T47D (cell line): ENCODE measurements around the gene HUNK.

Experiments
- DNase-seq, 2 experiments: peaks; one replicate each; pipeline versions ENCODE4 v3.0.0 to v3.0.0-alpha.2; 2011 to 2012; ENCODE audit warnings: low read depth in 1 of 2, low spot score in 1 of 2
- JUND ChIP-seq: IDR thresholded peaks from 2 replicates; pipeline ENCODE4 v1.6.1; 2012; ENCODE audit warnings: low read depth
- in situ Hi-C: cut with HindIII; loops from 2 replicates; pipeline ENCODE4 v1.10.0; 2016; ENCODE audit warnings: low sequenced_read_pairs, low pct_unique_long_range_greater_than_20kb

Gene HUNK

GRCh38 chr21:31920275-31920674 lies 47.5 kb downstream of the HUNK start:
- in situ Hi-C loops, result no loop called here
- no peak for DNase-seq
- TF ChIP-seq JUND, result no peak

- in situ Hi-C loops, result no loop called here
- no peak for TF ChIP-seq JUND
- DNase-seq, result no peak
These were observed 48.3 kb downstream of the HUNK start for GRCh38 chr21:31921079-31921478.

GRCh38 chr21:31922881-31923280 lies 50.1 kb downstream of the HUNK start:
- in situ Hi-C loops, result no loop called here
- DNase-seq, result no peak
- TF ChIP-seq JUND, result no peak

DNA sequence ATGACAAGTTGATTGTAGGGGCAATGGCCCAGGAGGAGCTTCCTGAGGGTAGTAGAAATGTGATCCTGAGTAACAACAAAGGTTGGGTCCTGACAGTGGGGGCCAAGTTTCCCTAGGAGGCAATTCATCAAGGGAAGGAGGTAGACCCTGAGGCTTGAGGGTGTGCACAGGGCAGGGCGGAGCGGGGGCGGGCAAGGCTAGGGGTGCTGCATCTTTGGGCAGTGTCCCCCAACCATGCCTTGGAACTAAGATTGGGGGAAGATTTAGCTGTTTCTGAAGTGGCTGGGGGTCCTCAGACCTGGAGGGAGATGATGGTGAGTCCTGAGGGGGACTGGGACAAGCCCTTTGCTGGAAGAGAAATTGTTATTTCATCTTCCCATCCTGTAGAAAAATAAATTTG lies 50.9 kb downstream of the HUNK start:
- DNase-seq, result no peak
- in situ Hi-C loops, result no loop called here
- no peak for TF ChIP-seq JUND

- no peak for DNase-seq
- TF ChIP-seq JUND, result no peak
- in situ Hi-C loops, result no loop called here
These were observed 51.7 kb downstream of the HUNK start for GRCh38 chr21:31924548-31924947.

DNA sequence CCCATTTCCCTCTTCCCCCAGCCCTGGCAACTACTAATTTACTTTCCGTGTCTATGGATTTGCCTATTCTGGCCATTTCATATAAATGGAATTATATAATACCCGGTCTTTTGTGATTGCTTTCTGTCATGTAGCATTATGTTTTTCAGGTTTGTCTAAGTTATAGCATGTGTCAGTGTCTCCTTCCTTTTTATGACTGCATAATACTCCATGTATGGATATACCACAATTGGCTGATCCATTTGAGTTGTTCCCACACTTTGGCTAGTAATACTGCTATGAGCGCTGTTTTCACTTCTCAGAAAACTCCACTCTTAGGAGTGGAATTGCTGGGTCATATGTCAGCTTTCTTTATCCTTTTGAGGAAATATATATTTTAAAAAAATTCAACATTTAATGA lies 53.7 kb downstream of the HUNK start:
- in situ Hi-C loops, result no loop called here
- TF ChIP-seq JUND, result no peak
- no peak for DNase-seq

GRCh38 chr21:31927689-31928353 lies 55.0 kb downstream of the HUNK start:
- TF ChIP-seq JUND, result no peak
- DNase-seq, result no peak

GRCh38 chr21:31928656-31929055 lies 55.8 kb downstream of the HUNK start:
- no peak for TF ChIP-seq JUND
- in situ Hi-C loops, result no loop called here
- DNase-seq, result no peak

More at GRCh38 chr21:31927689-31928353, 55.0 kb downstream of the HUNK start:
- in situ Hi-C loops, result no loop called here

- TF ChIP-seq JUND, result no peak
- no peak for DNase-seq
- in situ Hi-C loops, result no loop called here
These were observed 56.7 kb downstream of the HUNK start for GRCh38 chr21:31929548-31929947.

DNA sequence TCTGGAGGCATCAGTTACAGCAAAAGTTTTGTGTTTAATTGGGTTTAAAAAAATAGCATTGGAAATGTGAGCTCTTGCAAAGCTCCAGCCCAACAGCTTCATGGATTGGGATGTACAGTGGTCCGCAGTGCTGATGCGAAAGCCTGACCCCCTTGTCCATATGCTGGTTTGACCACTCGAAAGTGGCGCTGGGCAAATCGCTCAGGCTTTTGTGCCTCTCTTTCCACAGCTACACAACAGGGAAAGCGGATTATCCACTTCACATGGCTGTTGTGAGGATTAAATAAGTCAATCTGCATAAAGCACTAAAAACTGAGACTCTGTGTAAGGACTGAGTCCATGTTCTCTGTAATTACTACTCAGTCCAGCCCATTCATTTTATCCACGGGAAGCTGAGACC lies 57.2 kb downstream of the HUNK start:
- DNase-seq, result no peak
- in situ Hi-C loops, result no loop called here
- no peak for TF ChIP-seq JUND

GRCh38 chr21:31931644-31932469 lies 59.0 kb downstream of the HUNK start:
- no peak for DNase-seq
- TF ChIP-seq JUND, result no peak
- in situ Hi-C loops, result no loop called here

DNA sequence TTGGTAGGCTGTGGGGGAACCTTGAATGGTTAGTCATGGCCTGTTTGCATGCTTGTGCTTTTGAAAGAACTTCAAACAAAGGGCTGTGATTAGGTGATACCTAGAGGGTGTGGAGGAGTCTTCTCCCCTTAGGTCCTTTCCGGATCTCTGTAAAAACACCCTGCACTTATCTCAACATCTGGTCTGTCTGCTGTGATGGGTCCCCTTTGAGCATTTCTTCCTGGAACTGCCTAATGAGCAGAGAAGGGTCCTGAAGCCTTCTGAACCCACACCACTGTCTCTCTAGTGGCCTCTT lies 59.6 kb downstream of the HUNK start:
- DNase-seq, result no peak
- no peak for TF ChIP-seq JUND
- in situ Hi-C loops, result no loop called here

- no peak for DNase-seq
- no peak for TF ChIP-seq JUND
- in situ Hi-C loops, result no loop called here
These were observed 64.5 kb downstream of the HUNK start for GRCh38 chr21:31937303-31937702.
